Endothelial cell of umbilical vein (primary cell): Measurements from ENCODE around the gene TIAM1.

Source experiments
- CTCF ChIP-seq, 2 donors: IDR thresholded peaks; 1 replicate in 1 of 2; 2 replicates in 1 of 2; pipeline ENCODE4 v1.5.1; 2011; ENCODE audit warnings: low read length in 2 of 2, mild to moderate bottlenecking in 2 of 2, moderate library complexity in 2 of 2, control low read depth in 1 of 2, inconsistent platforms in 1 of 2, low read depth in 1 of 2; ENCODE audit not compliant: insufficient read depth in 1 of 2; ENCODE audit errors: extremely low read depth in 1 of 2
- EZH2 ChIP-seq: IDR thresholded peaks from 2 replicates; pipeline ENCODE4 v1.6.1; 2012; ENCODE audit warnings: borderline replicate concordance, low read depth, mild to moderate bottlenecking, moderate library complexity, low read length, inconsistent platforms; ENCODE audit not compliant: severe bottlenecking
- FOS ChIP-seq: IDR thresholded peaks from 2 replicates; pipeline ENCODE4 v1.6.1; 2011; ENCODE audit warnings: mild to moderate bottlenecking, low read length, moderate library complexity, borderline replicate concordance; ENCODE audit not compliant: insufficient read depth
- POLR2A ChIP-seq: IDR thresholded peaks from 2 replicates; pipeline ENCODE4 v1.6.1; 2012; ENCODE audit warnings: low read depth, mild to moderate bottlenecking, control low read depth, low read length
- POLR2AphosphoS5 ChIP-seq: IDR thresholded peaks from 2 replicates; pipeline ENCODE4 v1.6.1; 2012; ENCODE audit warnings: low read depth, mild to moderate bottlenecking, control low read depth, low read length, moderate library complexity; ENCODE audit not compliant: insufficient read depth
- TF ChIP-seq, protein P1 (sequence below): IDR thresholded peaks from 2 replicates; pipeline ENCODE4 v1.6.1; 2011; ENCODE audit not compliant: insufficient read depth, insufficient read length

- TF ChIP-seq CTCF (IDR thresholded peaks at IDR 0.05; ENCODE audit: extremely low read depth in 1 of 2, insufficient read depth in 1 of 2, low read depth in 1 of 2, low read length in 2 of 2) (no peak), POLR2A (no peak), POLR2AphosphoS5 (no peak), FOS (no peak), EZH2 (no peak)
- TF ChIP-seq, protein P1, sequence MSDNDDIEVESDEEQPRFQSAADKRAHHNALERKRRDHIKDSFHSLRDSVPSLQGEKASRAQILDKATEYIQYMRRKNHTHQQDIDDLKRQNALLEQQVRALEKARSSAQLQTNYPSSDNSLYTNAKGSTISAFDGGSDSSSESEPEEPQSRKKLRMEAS = no peak
Measured at GRCh38 chr21:31117128-31117916, 226.7 kb downstream of the TIAM1 start.
